ENCODE data around the gene ASB2. TPM values are rescaled to one million over a fixed set of nuclear protein-coding genes. Genes with fewer than 3 reads are reported as not detected.

The ASB2 gene
- total RNA-seq, 1 experiment from 2014 or later = not detected

DNA sequence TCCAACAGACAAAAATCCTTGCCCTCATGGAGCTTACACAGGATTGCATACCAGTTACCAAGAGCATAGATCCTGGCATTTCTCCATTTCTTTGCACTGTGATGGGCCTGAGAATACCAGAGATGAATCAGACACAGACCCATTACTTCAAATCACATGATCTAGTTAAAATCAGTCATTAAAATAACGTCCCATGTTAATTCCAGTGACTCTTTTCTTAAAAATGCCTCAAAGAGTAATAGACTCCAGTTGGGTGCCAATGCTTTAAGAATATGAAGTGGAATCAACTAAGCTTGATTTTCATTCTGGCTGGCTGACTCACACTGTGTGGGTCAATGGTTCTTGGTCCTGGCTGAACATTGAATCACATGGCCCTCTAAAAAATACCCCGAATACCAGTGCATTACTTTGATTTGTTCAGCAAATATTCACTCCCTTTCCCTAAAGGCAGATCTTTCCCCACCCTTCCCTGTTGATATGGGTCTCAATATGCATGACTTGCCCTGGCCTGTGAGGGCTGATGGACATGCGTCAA, 11.0 kb downstream of the ASB2 start:
- POLR2A ChIA-PET (ENCODE audit: unreplicated experiment) = no interaction called here
- intact Hi-C loops (cut with micrococcal nuclease; ENCODE audit: unreplicated experiment) = no loop called here
- peak in 1 of 2 experiments; percentile 61 for DNase-seq

DNA sequence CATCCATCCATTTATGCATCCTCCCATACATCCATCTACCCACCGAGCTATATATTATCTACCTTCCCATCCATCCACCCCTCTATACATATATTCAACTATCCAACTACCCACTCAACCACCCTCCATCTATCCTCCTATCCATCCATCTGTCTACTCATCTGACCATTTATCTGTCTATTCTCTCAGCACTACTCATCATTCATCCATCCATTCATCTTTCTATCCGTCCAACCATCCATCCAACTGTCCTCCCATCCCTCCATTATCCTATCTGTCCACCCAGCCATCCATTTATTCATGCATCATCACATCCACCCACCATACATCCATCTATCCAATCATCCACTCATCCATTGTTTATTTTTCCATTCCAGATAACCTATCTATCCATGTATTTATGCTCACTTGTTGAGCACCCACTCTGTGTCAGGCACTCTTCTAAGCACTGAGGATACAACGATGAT, 11.5 kb downstream of the ASB2 start:
- no peaks in the 10 kb centered on the region for H3K36me3 ChIP-seq (ENCODE audit: low read depth)
- peaks cover 33% of the 10 kb centered on the region for H3K4me1 ChIP-seq (replicated peaks; ENCODE audit: insufficient read depth)
- H3F3A ChIP-seq (ENCODE audit: insufficient read depth, low read depth) = peaks cover 20% of the 10 kb centered on the region
- CTCF ChIA-PET = no interaction called here
- H3K27ac ChIP-seq = no peak overlapping the region
- intact Hi-C loops (cut with micrococcal nuclease; ENCODE audit: unreplicated experiment) = no loop called here
- no peaks in the 10 kb centered on the region for H3K79me2 ChIP-seq (ENCODE audit: low read depth)
- no peak overlapping the region for H3K4me3 ChIP-seq
- no peak for DNase-seq
- TF ChIP-seq, protein P1, sequence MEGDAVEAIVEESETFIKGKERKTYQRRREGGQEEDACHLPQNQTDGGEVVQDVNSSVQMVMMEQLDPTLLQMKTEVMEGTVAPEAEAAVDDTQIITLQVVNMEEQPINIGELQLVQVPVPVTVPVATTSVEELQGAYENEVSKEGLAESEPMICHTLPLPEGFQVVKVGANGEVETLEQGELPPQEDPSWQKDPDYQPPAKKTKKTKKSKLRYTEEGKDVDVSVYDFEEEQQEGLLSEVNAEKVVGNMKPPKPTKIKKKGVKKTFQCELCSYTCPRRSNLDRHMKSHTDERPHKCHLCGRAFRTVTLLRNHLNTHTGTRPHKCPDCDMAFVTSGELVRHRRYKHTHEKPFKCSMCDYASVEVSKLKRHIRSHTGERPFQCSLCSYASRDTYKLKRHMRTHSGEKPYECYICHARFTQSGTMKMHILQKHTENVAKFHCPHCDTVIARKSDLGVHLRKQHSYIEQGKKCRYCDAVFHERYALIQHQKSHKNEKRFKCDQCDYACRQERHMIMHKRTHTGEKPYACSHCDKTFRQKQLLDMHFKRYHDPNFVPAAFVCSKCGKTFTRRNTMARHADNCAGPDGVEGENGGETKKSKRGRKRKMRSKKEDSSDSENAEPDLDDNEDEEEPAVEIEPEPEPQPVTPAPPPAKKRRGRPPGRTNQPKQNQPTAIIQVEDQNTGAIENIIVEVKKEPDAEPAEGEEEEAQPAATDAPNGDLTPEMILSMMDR (conservative IDR thresholded peaks at IDR 0.05) = no peak
- TF ChIP-seq EZH2 (IDR thresholded peaks at IDR 0.05; ENCODE audit: low read depth) = no peak
- no TSS peak for BruUV-seq (replicated peaks)
- H3K4me2 ChIP-seq = no peak overlapping the region
- H2AFZ ChIP-seq = no peak overlapping the region
- no peaks in the 10 kb centered on the region for H3K9me2 ChIP-seq (ENCODE audit: insufficient read depth)
- POLR2A ChIA-PET (ENCODE audit: unreplicated experiment) = no interaction called here
- H3K9me3 ChIP-seq (ENCODE audit: insufficient read depth, low read depth) = no peaks in the 10 kb centered on the region
- no peaks in the 10 kb centered on the region for H4K20me1 ChIP-seq (ENCODE audit: insufficient read depth)
- H3K27me3 ChIP-seq (ENCODE audit: insufficient read depth, low read depth) = no peaks in the 10 kb centered on the region

More for the DNA sequence above, 11.0 kb downstream of the ASB2 start:
- H3K36me3 ChIP-seq (ENCODE audit: low read depth) = no peaks in the 10 kb centered on the region
- no peak overlapping the region for H3K27ac ChIP-seq
- BruUV-seq (replicated peaks) = no TSS peak
- no peak overlapping the region for H3K4me3 ChIP-seq
- peaks cover 28% of the 10 kb centered on the region for H3K4me1 ChIP-seq (replicated peaks; ENCODE audit: insufficient read depth)
- H3F3A ChIP-seq (ENCODE audit: insufficient read depth, low read depth) = peaks cover 15% of the 10 kb centered on the region
- H3K4me2 ChIP-seq = no peak overlapping the region
- no peak for TF ChIP-seq EZH2 (IDR thresholded peaks at IDR 0.05; ENCODE audit: low read depth)
- TF ChIP-seq, protein P1 (conservative IDR thresholded peaks at IDR 0.05) = no peak
- no peaks in the 10 kb centered on the region for H3K79me2 ChIP-seq (ENCODE audit: low read depth)
- no peaks in the 10 kb centered on the region for H3K27me3 ChIP-seq (ENCODE audit: insufficient read depth, low read depth)
- H2AFZ ChIP-seq = no peak overlapping the region
- CTCF ChIA-PET = no interaction called here
- H3K9me3 ChIP-seq (ENCODE audit: insufficient read depth, low read depth) = no peaks in the 10 kb centered on the region
- H3K9me2 ChIP-seq (ENCODE audit: insufficient read depth) = no peaks in the 10 kb centered on the region
- no peaks in the 10 kb centered on the region for H4K20me1 ChIP-seq (ENCODE audit: insufficient read depth)

DNA sequence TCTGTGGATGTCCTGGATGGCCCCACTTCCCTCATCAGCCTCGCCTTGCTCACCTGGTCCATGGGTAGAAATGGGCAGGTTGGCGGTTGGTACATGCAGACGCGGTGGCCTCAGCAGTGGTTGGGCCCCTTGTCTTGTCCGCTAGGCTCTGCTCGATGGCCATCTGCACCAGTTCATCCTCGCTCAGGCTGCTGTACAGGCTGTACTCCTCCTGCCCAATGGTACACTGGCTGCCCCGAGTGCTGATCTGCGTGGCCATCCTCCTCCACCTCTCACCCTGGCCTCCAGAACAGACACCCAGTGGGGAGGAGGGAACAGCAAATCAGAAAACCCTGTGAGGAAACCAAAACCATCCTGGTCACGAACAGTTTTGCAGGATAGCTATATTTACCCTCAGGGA, 12.1 kb downstream of the ASB2 start:
- ChIA-PET POLR2A (ENCODE audit: unreplicated experiment) (no interaction called here), CTCF (no interaction called here)
- BruUV-seq (replicated peaks) = no TSS peak

More for the DNA sequence above, 12.1 kb downstream of the ASB2 start:
- Histone ChIP-seq H3K79me2 (ENCODE audit: low read depth) (no peaks in the 10 kb centered on the region), H3K27me3 (ENCODE audit: insufficient read depth, low read depth) (no peaks in the 10 kb centered on the region), H3K4me2 (no peak overlapping the region), H3K4me3 (no peak overlapping the region), H3K9me3 (ENCODE audit: insufficient read depth, low read depth) (no peaks in the 10 kb centered on the region), H2AFZ (no peak overlapping the region), H3F3A (ENCODE audit: insufficient read depth, low read depth) (peaks cover 22% of the 10 kb centered on the region), H3K27ac (no peak overlapping the region), H3K4me1 (replicated peaks; ENCODE audit: insufficient read depth) (peaks cover 35% of the 10 kb centered on the region), H4K20me1 (ENCODE audit: insufficient read depth) (no peaks in the 10 kb centered on the region), H3K9me2 (ENCODE audit: insufficient read depth) (no peaks in the 10 kb centered on the region), H3K36me3 (ENCODE audit: low read depth) (no peaks in the 10 kb centered on the region)
- TF ChIP-seq EZH2 (IDR thresholded peaks at IDR 0.05; ENCODE audit: low read depth) = no peak
- TF ChIP-seq, protein P1 (conservative IDR thresholded peaks at IDR 0.05) = no peak
- DNase-seq = no peak
- intact Hi-C loops (cut with micrococcal nuclease; ENCODE audit: unreplicated experiment) = no loop called here

Data from PC-9 (cell line).